KMS-11 (cell line): ENCODE data around the gene CYRIA.

Experiments
- H2AFZ ChIP-seq: fragments of 200-600 bp; sonication (generic); 2 replicates; pipeline ENCODE4 v1.6.1; 2016; ENCODE audit warnings: antibody characterized with exemption, mixed run types, low read depth
- H3K27ac ChIP-seq: fragments of 200-600 bp; sonication (generic); 2 replicates; pipeline ENCODE4 v1.6.1; 2016; ENCODE audit warnings: mild to moderate bottlenecking, mixed run types
- H3K27me3 ChIP-seq: fragments of 200-600 bp; sonication (generic); 2 replicates; pipeline ENCODE4 v1.6.1; 2017; ENCODE audit warnings: mild to moderate bottlenecking, low read depth, mixed run types, moderate library complexity; ENCODE audit not compliant: insufficient read depth
- H3K36me3 ChIP-seq: fragments of 200-600 bp; sonication (generic); 2 replicates; pipeline ENCODE4 v1.6.1; 2017; ENCODE audit warnings: mild to moderate bottlenecking, mixed run types; ENCODE audit not compliant: insufficient read depth
- H3K4me1 ChIP-seq: fragments of 200-600 bp; sonication (generic); 2 replicates; pipeline ENCODE4 v1.6.1; 2016; ENCODE audit warnings: mild to moderate bottlenecking, low read depth, mixed run types; ENCODE audit not compliant: poor library complexity, severe bottlenecking
- H3K4me2 ChIP-seq: fragments of 200-600 bp; sonication (generic); 2 replicates; pipeline ENCODE4 v1.7.0; 2016; ENCODE audit warnings: mild to moderate bottlenecking, mixed run types
- H3K4me3 ChIP-seq: fragments of 200-600 bp; sonication (generic); IDR thresholded peaks from 2 replicates; pipeline ENCODE4 v1.6.1; 2017; ENCODE audit warnings: low read depth, low read length, mixed read lengths; ENCODE audit not compliant: insufficient read depth
- H3K79me2 ChIP-seq: fragments of 200-600 bp; sonication (generic); 2 replicates; pipeline ENCODE4 v1.6.1; 2016; ENCODE audit warnings: low read depth, mixed run types; ENCODE audit not compliant: insufficient read depth
- H3K9ac ChIP-seq: fragments of 200-600 bp; sonication (generic); 2 replicates; pipeline ENCODE4 v1.6.1; 2016; ENCODE audit warnings: mild to moderate bottlenecking, mixed run types
- H4K20me1 ChIP-seq: fragments of 200-600 bp; sonication (generic); 2 replicates; pipeline ENCODE4 v1.6.1; 2016; ENCODE audit warnings: mild to moderate bottlenecking, mixed run types; ENCODE audit not compliant: insufficient read depth
- TF ChIP-seq, protein P1 (sequence below): fragments of 200-600 bp; sonication (generic); conservative IDR thresholded peaks from 2 replicates; pipeline ENCODE4 v1.6.1; 2017; ENCODE audit warnings: low read depth, mild to moderate bottlenecking, antibody characterized with exemption, low read length, moderate library complexity, mixed read lengths

The CYRIA gene

DNA sequence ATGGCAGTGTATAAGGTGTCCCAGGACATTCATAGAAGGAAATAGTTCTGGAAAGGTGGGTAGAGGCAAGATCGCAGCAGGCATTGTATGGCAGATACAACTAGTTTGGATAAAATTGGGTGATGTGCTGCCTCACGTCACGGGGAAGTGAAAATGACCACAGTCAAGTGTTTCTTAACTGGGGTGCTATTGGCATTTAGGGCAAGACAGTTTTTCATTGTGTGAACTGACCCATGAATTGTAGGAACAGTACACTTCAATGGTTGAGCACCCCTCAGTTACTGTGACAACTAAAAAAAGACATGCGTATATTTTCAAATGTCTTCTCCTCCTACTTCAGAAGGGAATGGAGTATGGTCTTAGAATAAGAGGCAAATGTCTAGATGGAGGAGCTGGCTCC is 22.3 kb upstream of the CYRIA start:
- Histone ChIP-seq H3K79me2 (no peaks in the 10 kb centered on the region), H2AFZ (no peak overlapping the region), H3K4me1 (no peaks in the 10 kb centered on the region), H3K27ac (no peak overlapping the region), H3K4me2 (no peak overlapping the region), H4K20me1 (no peaks in the 10 kb centered on the region), H3K9ac (no peak overlapping the region), H3K4me3 (no peak overlapping the region), H3K27me3 (no peaks in the 10 kb centered on the region), H3K36me3 (no peaks in the 10 kb centered on the region)
- TF ChIP-seq, protein P1, sequence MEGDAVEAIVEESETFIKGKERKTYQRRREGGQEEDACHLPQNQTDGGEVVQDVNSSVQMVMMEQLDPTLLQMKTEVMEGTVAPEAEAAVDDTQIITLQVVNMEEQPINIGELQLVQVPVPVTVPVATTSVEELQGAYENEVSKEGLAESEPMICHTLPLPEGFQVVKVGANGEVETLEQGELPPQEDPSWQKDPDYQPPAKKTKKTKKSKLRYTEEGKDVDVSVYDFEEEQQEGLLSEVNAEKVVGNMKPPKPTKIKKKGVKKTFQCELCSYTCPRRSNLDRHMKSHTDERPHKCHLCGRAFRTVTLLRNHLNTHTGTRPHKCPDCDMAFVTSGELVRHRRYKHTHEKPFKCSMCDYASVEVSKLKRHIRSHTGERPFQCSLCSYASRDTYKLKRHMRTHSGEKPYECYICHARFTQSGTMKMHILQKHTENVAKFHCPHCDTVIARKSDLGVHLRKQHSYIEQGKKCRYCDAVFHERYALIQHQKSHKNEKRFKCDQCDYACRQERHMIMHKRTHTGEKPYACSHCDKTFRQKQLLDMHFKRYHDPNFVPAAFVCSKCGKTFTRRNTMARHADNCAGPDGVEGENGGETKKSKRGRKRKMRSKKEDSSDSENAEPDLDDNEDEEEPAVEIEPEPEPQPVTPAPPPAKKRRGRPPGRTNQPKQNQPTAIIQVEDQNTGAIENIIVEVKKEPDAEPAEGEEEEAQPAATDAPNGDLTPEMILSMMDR = no peak

DNA sequence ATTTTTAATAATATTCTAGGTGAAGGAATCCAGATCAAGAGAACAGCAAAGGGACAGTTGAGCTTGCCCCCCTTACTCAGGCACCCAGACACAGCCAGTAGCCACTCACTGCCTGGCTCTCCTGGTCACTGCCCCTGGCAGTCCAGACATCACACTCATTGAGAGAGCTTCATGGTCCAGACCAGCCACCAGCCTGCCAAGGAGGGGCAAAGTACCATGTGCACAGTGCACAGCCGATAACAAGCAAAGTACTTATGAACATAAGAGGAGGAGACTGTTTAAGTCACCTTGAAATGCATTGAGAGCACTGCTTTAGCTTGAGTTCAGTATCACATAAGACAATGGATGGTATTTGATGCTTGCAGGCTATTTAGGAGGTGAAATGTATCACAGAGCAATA is 21.6 kb upstream of the CYRIA start:
- H3K4me1 ChIP-seq = no peaks in the 10 kb centered on the region
- H3K27ac ChIP-seq = no peak overlapping the region
- TF ChIP-seq, protein P1 = no peak
- no peaks in the 10 kb centered on the region for H4K20me1 ChIP-seq
- H3K36me3 ChIP-seq = no peaks in the 10 kb centered on the region
- no peak overlapping the region for H3K4me3 ChIP-seq
- H3K9ac ChIP-seq = no peak overlapping the region
- H3K4me2 ChIP-seq = no peak overlapping the region
- no peaks in the 10 kb centered on the region for H3K79me2 ChIP-seq
- H3K27me3 ChIP-seq = no peaks in the 10 kb centered on the region
- no peak overlapping the region for H2AFZ ChIP-seq

DNA sequence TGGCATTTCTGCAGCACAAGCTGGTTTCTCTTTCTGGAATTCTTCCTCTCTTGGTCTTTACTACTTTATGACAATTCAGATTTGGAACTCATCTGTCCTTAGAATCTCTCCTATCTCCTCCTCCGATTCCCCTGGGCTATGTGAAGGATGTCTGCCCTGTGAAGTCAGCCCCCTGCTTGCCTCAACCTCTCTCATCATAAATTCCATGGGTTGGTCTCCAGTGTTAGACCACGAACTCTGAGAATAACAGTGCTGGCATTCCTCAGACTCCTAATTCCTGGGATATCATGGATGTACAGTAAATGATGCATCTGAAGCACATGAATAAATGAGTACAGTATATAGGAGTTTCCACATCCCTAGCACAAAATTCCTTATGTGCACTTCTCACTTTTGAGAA is 21.0 kb upstream of the CYRIA start:
- Histone ChIP-seq H3K27ac (no peak overlapping the region), H3K4me2 (no peak overlapping the region), H4K20me1 (no peaks in the 10 kb centered on the region), H3K9ac (no peak overlapping the region), H3K36me3 (no peaks in the 10 kb centered on the region), H3K4me1 (no peaks in the 10 kb centered on the region), H3K79me2 (no peaks in the 10 kb centered on the region), H3K27me3 (no peaks in the 10 kb centered on the region), H3K4me3 (no peak overlapping the region), H2AFZ (no peak overlapping the region)
- TF ChIP-seq, protein P1 = no peak

DNA sequence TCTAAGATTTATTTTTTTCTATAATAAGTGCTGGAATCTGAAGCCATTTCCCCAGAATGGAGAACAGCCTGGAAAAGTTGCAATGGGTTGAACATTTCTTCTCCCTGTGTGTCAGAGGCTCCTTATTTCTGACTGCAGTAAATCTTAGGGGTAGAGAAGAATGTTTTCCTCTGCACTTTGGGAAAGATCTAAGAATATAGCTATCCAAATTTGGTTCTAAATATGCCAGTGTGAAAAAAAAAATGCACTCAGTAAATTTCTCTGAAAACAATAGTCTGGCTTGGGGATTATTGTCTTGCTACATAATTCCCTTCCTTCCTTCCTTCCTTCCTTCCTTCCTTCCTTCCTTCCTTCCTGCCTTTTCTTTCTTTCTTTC is 19.7 kb upstream of the CYRIA start:
- H3K4me2 ChIP-seq = no peak overlapping the region
- H3K4me1 ChIP-seq = no peaks in the 10 kb centered on the region
- H3K27me3 ChIP-seq = no peaks in the 10 kb centered on the region
- H3K79me2 ChIP-seq = no peaks in the 10 kb centered on the region
- H3K27ac ChIP-seq = no peak overlapping the region
- TF ChIP-seq, protein P1 = no peak
- no peaks in the 10 kb centered on the region for H3K36me3 ChIP-seq
- H2AFZ ChIP-seq = no peak overlapping the region
- no peaks in the 10 kb centered on the region for H4K20me1 ChIP-seq
- no peak overlapping the region for H3K9ac ChIP-seq
- H3K4me3 ChIP-seq = no peak overlapping the region
